Fibroblast of lung (primary cell): Measurements from ENCODE around the gene ACKR4. TPM values are rescaled to one million over a fixed set of nuclear protein-coding genes. Genes with fewer than 3 reads are reported as not detected.
"Not testable (repeated sequence)": the region's sequence is repeated elsewhere in the genome, so short reads cannot be mapped to it uniquely, and the experiment has no call there.

Source experiments
- DNase-seq, 2 donors: peaks; one replicate each; pipeline versions ENCODE4 v3.0.0 to v3.0.0-alpha.2; 2010; ENCODE audit warnings: low read depth in 2 of 2
- H2AFZ ChIP-seq: 2 replicates; pipeline ENCODE4 v1.5.1; 2012; ENCODE audit warnings: low read length, control low read depth, inconsistent platforms
- H3K27ac ChIP-seq: 2 replicates; pipeline ENCODE4 v1.5.1; 2011; ENCODE audit warnings: low read length, control low read depth; ENCODE audit not compliant: insufficient read depth
- H3K27me3 ChIP-seq: 2 replicates; pipeline ENCODE4 v1.5.1; 2011; ENCODE audit warnings: mild to moderate bottlenecking, low read length; ENCODE audit not compliant: control insufficient read depth, insufficient read depth
- H3K36me3 ChIP-seq: 2 replicates; pipeline ENCODE4 v1.5.1; 2011; ENCODE audit warnings: low read length; ENCODE audit not compliant: control insufficient read depth, insufficient read depth
- H3K4me1 ChIP-seq: 2 replicates; pipeline ENCODE4 v1.5.1; 2011; ENCODE audit warnings: low read length; ENCODE audit not compliant: control insufficient read depth, insufficient read depth; ENCODE audit errors: extremely low read depth
- H3K4me2 ChIP-seq: 2 replicates; pipeline ENCODE4 v1.5.1; 2011; ENCODE audit warnings: low read length, control low read depth; ENCODE audit not compliant: insufficient read depth; ENCODE audit errors: extremely low read depth
- H3K4me3 ChIP-seq, 4 experiments: fragments of 200-600 bp in 1 of 4; sonication (generic) in 1 of 4; replicated peaks in 1 of 4; 2 replicates each; pipeline ENCODE4 v1.5.1; 2011 to 2016; ENCODE audit warnings: low read length in 4 of 4, low read depth in 3 of 4, mild to moderate bottlenecking in 3 of 4, control low read depth in 2 of 4, inconsistent platforms in 1 of 4, mixed read lengths in 1 of 4; ENCODE audit not compliant: insufficient read depth in 1 of 4; ENCODE audit errors: control extremely low read depth in 1 of 4
- H3K79me2 ChIP-seq: 2 replicates; pipeline ENCODE4 v1.5.1; 2012; ENCODE audit warnings: mild to moderate bottlenecking, low read length, inconsistent platforms; ENCODE audit not compliant: control insufficient read depth, insufficient read depth
- H3K9ac ChIP-seq: 2 replicates; pipeline ENCODE4 v1.5.1; 2011; ENCODE audit warnings: mild to moderate bottlenecking, low read length, control low read depth; ENCODE audit not compliant: insufficient read depth
- H3K9me3 ChIP-seq: 2 replicates; pipeline ENCODE4 v1.5.1; 2012; ENCODE audit warnings: low read depth, low read length; ENCODE audit not compliant: control insufficient read depth, insufficient read depth
- H4K20me1 ChIP-seq: 2 replicates; pipeline ENCODE4 v1.5.1; 2011; ENCODE audit warnings: low read length; ENCODE audit not compliant: control insufficient read depth, insufficient read depth; ENCODE audit errors: extremely low read depth
- EZH2 ChIP-seq: IDR thresholded peaks from 2 replicates; pipeline ENCODE4 v1.5.1; 2012; ENCODE audit warnings: low read length, control low read depth, mild to moderate bottlenecking; ENCODE audit errors: missing control alignments
- polyA plus RNA-seq, 2 donors: library from polyadenylated mRNA; depleted of rRNA in 1 of 2; stranded (reverse) in 1 of 2; unstranded in 1 of 2; fragments of >200 nt; gene quantifications; 2 replicates each; pipeline ENCODE4 v1.2.1, GENCODE V29; 2011 to 2012; ENCODE audit warnings: missing spikeins in 1 of 2
- total RNA-seq: library from RNA; depleted of rRNA; stranded (reverse); fragments of >200 nt; gene quantifications from 2 replicates; pipeline ENCODE4 v1.2.1, GENCODE V29; 2014
- TF ChIP-seq, protein P1 (sequence below), 2 donors: IDR thresholded peaks in 1 of 2; conservative IDR thresholded peaks in 1 of 2; 1 replicate in 1 of 2; 2 replicates in 1 of 2; pipeline ENCODE4 v1.5.1; 2011 to 2012; ENCODE audit warnings: low read length in 2 of 2, control low read depth in 1 of 2, inconsistent platforms in 1 of 2, low read depth in 1 of 2, mild to moderate bottlenecking in 1 of 2

The ACKR4 gene
- total and polyA plus RNA-seq, 2 donors (not counting 1 experiment from before 2014, with no cell fraction given): 11.6 to 14.9 TPM

DNA sequence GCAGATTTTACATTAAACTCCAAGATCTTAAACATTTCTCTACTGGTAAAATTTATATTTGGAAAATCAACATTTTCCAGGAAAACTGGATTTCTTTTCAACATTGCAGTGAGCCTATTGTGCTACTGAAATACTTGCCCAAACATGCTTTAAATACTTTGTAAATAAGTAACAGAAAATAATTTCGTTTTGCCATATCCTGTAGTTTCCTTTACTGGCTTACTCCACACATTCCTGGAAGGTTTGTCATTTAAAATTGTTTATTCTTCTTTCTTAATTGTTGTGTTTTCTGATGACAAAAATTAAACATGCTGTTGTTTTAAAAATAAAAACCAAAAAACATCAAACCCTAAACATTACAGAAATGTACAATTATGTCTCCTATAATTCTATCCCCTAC, 40.5 kb downstream of the ACKR4 start:
- H3K27me3 ChIP-seq: no peaks in the 10 kb centered on the region
- peak overlapping the region; percentile 8 for H3K4me2 ChIP-seq
- no peaks in the 10 kb centered on the region for H3K9me3 ChIP-seq
- TF ChIP-seq, protein P1, sequence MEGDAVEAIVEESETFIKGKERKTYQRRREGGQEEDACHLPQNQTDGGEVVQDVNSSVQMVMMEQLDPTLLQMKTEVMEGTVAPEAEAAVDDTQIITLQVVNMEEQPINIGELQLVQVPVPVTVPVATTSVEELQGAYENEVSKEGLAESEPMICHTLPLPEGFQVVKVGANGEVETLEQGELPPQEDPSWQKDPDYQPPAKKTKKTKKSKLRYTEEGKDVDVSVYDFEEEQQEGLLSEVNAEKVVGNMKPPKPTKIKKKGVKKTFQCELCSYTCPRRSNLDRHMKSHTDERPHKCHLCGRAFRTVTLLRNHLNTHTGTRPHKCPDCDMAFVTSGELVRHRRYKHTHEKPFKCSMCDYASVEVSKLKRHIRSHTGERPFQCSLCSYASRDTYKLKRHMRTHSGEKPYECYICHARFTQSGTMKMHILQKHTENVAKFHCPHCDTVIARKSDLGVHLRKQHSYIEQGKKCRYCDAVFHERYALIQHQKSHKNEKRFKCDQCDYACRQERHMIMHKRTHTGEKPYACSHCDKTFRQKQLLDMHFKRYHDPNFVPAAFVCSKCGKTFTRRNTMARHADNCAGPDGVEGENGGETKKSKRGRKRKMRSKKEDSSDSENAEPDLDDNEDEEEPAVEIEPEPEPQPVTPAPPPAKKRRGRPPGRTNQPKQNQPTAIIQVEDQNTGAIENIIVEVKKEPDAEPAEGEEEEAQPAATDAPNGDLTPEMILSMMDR (conservative IDR thresholded peaks at IDR 0.05 in 1 of 2, IDR thresholded peaks at IDR 0.05 in 1 of 2; ENCODE audit: low read depth in 1 of 2, low read length in 2 of 2): no peak
- no peak for TF ChIP-seq EZH2
- no peak overlapping the region for H3K27ac ChIP-seq
- H4K20me1 ChIP-seq: no peaks in the 10 kb centered on the region
- peak; percentile 39 to 55 for DNase-seq
- H3K4me3 ChIP-seq: no peak overlapping the region
- no peaks in the 10 kb centered on the region for H3K79me2 ChIP-seq
- no peak overlapping the region for H3K9ac ChIP-seq
- H3K4me1 ChIP-seq: peaks cover 4% of the 10 kb centered on the region
- H2AFZ ChIP-seq: no peak overlapping the region
- H3K36me3 ChIP-seq: peaks cover 4% of the 10 kb centered on the region

DNA sequence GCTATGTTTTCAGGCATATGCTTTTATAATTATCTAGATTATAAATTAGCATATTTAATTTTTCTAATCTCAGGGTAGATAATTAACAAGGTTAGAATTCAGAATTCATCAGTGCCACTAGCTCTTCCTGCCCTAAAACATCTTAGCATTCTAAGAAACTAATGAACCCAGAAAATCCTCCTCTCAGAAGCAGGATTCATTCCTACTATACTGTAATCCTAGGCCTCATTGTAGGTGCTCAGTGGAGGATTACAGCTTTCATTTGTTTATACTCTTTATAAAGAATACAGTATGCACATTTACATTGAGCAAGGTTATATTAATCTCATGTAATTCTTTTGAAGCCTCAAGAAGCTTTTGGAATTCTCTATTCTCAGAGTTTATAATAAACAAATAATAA, 41.6 kb downstream of the ACKR4 start:
- Histone ChIP-seq H3K9ac (no peak overlapping the region), H3K27ac (no peak overlapping the region), H3K27me3 (no peaks in the 10 kb centered on the region), H3K36me3 (peaks cover 4% of the 10 kb centered on the region), H4K20me1 (no peaks in the 10 kb centered on the region), H3K9me3 (no peaks in the 10 kb centered on the region), H3K4me3 (no peak overlapping the region), H3K4me1 (peaks cover 4% of the 10 kb centered on the region), H3K4me2 (no peak overlapping the region), H3K79me2 (no peaks in the 10 kb centered on the region), H2AFZ (no peak overlapping the region)
- TF ChIP-seq EZH2: no peak
- TF ChIP-seq, protein P1 (conservative IDR thresholded peaks at IDR 0.05 in 1 of 2, IDR thresholded peaks at IDR 0.05 in 1 of 2; ENCODE audit: low read depth in 1 of 2, low read length in 2 of 2): no peak
- no peak for DNase-seq

DNA sequence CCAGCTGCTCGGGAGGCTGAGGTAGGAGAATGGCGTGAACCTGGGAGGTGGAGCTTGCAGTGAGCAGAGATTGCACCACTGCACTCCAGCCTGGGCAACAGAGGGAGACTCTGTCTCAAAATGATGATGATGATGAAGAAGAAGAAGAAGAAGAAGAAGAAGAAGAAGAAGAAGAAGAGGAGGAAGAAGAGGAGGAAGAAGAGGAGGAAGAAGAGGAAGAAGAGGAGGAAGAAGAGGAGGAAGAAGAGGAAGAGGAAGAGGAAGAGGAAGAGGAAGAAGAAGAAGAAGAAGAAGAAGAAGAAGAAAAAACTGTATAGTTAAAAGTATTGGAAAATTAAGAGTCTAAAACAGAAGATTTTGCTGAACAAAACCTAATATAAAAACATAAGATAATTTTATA, 44.4 kb downstream of the ACKR4 start:
- not testable (repeated sequence) for H4K20me1 ChIP-seq, H3K36me3 ChIP-seq, H3K4me2 ChIP-seq, H3K4me1 ChIP-seq, H2AFZ ChIP-seq, H3K4me3 ChIP-seq, H3K9me3 ChIP-seq, H3K27ac ChIP-seq, H3K79me2 ChIP-seq, H3K27me3 ChIP-seq, DNase-seq, H3K9ac ChIP-seq
